GM23338 (cell line): ENCODE data around the gene RNF157. TPM values are rescaled to one million over a fixed set of nuclear protein-coding genes. Genes with fewer than 3 reads are reported as not detected.
"Not testable (repeated sequence)": the region's sequence is repeated elsewhere in the genome, so short reads cannot be mapped to it uniquely, and the experiment has no call there.

Experiments used
- ATAC-seq: fragments of 200-7000 bp; cut with Tn5 transposase; 3 replicates; pipeline ENCODE4 v1.9.1; 2020
- DNase-seq: peaks from one replicate; pipeline ENCODE4 v3.0.0-alpha.2; 2015; ENCODE audit warnings: low spot score
- H2AFZ ChIP-seq: fragments of 200-600 bp; sonication (generic); 2 replicates; pipeline ENCODE4 v1.8.0; 2016; ENCODE audit warnings: antibody characterized with exemption, mild to moderate bottlenecking, moderate library complexity
- H3F3A ChIP-seq: fragments of 200-600 bp; sonication (generic); replicated peaks from 2 replicates; pipeline ENCODE4 v1.8.0; 2017; ENCODE audit warnings: antibody characterized with exemption, mixed run types, low read depth
- H3K27ac ChIP-seq: fragments of 200-600 bp; sonication (generic); 2 replicates; pipeline ENCODE4 v1.6.1; 2016; ENCODE audit warnings: low read depth
- H3K27me3 ChIP-seq: fragments of 200-600 bp; sonication (generic); 2 replicates; pipeline ENCODE4 v1.8.0; 2016; ENCODE audit warnings: mild to moderate bottlenecking, mixed run types, moderate library complexity; ENCODE audit not compliant: insufficient read depth
- H3K36me3 ChIP-seq: fragments of 200-600 bp; sonication (generic); 2 replicates; pipeline ENCODE4 v1.8.0; 2016; ENCODE audit warnings: mild to moderate bottlenecking; ENCODE audit not compliant: insufficient read depth
- H3K4me1 ChIP-seq: fragments of 200-600 bp; sonication (generic); 2 replicates; pipeline ENCODE4 v1.8.0; 2016; ENCODE audit warnings: mild to moderate bottlenecking, moderate library complexity; ENCODE audit not compliant: insufficient read depth
- H3K4me2 ChIP-seq: fragments of 200-600 bp; sonication (generic); 2 replicates; pipeline ENCODE4 v1.7.1; 2017; ENCODE audit warnings: mixed run types
- H3K4me3 ChIP-seq: fragments of 200-600 bp; sonication (generic); 2 replicates; pipeline ENCODE4 v1.6.1; 2016; ENCODE audit warnings: mixed run types
- H3K79me2 ChIP-seq: fragments of 200-600 bp; sonication (generic); replicated peaks from 2 replicates; pipeline ENCODE4 v1.8.0; 2017; ENCODE audit warnings: mild to moderate bottlenecking; ENCODE audit not compliant: insufficient read depth
- H3K9me2 ChIP-seq: fragments of 200-600 bp; sonication (generic); 2 replicates; pipeline ENCODE4 v1.8.0; 2017; ENCODE audit not compliant: insufficient read depth
- H4K20me1 ChIP-seq: fragments of 200-600 bp; sonication (generic); replicated peaks from 2 replicates; pipeline ENCODE4 v1.8.0; 2017; ENCODE audit warnings: mild to moderate bottlenecking; ENCODE audit not compliant: insufficient read depth
- H3K27ac Mint-ChIP-seq: 2 replicates; pipeline ENCODE4 v1.8.0; 2020; ENCODE audit warnings: inconsistent platforms, mild to moderate bottlenecking, moderate library complexity, mixed read lengths
- H3K27me3 Mint-ChIP-seq: 3 replicates; pipeline ENCODE4 v1.8.0; 2022; ENCODE audit warnings: low read depth, mild to moderate bottlenecking, moderate library complexity, mixed read lengths, inconsistent platforms; ENCODE audit not compliant: insufficient read depth, poor library complexity
- H3K36me3 Mint-ChIP-seq: 3 replicates; pipeline ENCODE4 v1.8.0; 2021; ENCODE audit warnings: low read depth, mild to moderate bottlenecking, inconsistent platforms, moderate library complexity, mixed read lengths
- H3K4me1 Mint-ChIP-seq: 3 replicates; pipeline ENCODE4 v1.8.0; 2020; ENCODE audit warnings: mild to moderate bottlenecking, inconsistent platforms, mixed read lengths
- H3K4me3 Mint-ChIP-seq: 3 replicates; pipeline ENCODE4 v1.8.0; 2021; ENCODE audit warnings: moderate library complexity, mild to moderate bottlenecking, inconsistent platforms, mixed read lengths
- H3K9me3 Mint-ChIP-seq: 3 replicates; pipeline ENCODE4 v1.8.0; 2020; ENCODE audit warnings: moderate library complexity, mild to moderate bottlenecking, inconsistent platforms, mixed read lengths
- EZH2 ChIP-seq: fragments of 200-600 bp; sonication (generic); IDR thresholded peaks from one replicate; pipeline ENCODE4 v1.8.0; 2017; ENCODE audit warnings: antibody characterized with exemption, mild to moderate bottlenecking, low read depth; ENCODE audit not compliant: unreplicated experiment
- JUNB ChIP-seq: IDR thresholded peaks from one replicate; pipeline ENCODE4 v1.6.1; 2016; ENCODE audit warnings: antibody characterized with exemption; ENCODE audit not compliant: unreplicated experiment
- POLR2AphosphoS5 ChIP-seq: IDR thresholded peaks from 2 replicates; pipeline ENCODE4 v1.6.1; 2016; ENCODE audit warnings: antibody characterized with exemption, low read depth
- REST ChIP-seq: IDR thresholded peaks from one replicate; pipeline ENCODE4 v1.6.1; 2018; ENCODE audit warnings: antibody characterized with exemption; ENCODE audit not compliant: unreplicated experiment
- STAT1 ChIP-seq: IDR thresholded peaks from one replicate; pipeline ENCODE4 v1.6.1; 2016; ENCODE audit warnings: antibody characterized with exemption; ENCODE audit not compliant: unreplicated experiment
- ZNF114 ChIP-seq: fragments of 250-450 bp; sonication (Bioruptor Pico); IDR thresholded peaks from 2 replicates; pipeline ENCODE4 v1.5.0; 2020; ENCODE audit warnings: mild to moderate bottlenecking, moderate library complexity
- ZNF462 ChIP-seq: fragments of 250-450 bp; sonication (Bioruptor Pico); IDR thresholded peaks from 2 replicates; pipeline ENCODE4 v1.5.0; 2020; ENCODE audit warnings: mild to moderate bottlenecking, moderate library complexity
- polyA plus RNA-seq: library from polyadenylated mRNA; unstranded; fragments of >200 nt; fragmentation: Nextera tagmentation; extraction: Ambion mirVana; gene quantifications from 2 replicates; pipeline ENCODE4 v1.2.1, GENCODE V29; 2016
- total RNA-seq: library from RNA; depleted of rRNA; stranded (reverse); fragments of >200 nt; shearing (Covaris generic); gene quantifications from 2 replicates; pipeline ENCODE4 v1.2.3, GENCODE V29; 2014
- TF ChIP-seq, protein P1 (sequence below): IDR thresholded peaks from 2 replicates; pipeline ENCODE4 v1.6.1; 2016; ENCODE audit warnings: antibody characterized with exemption

RNF157 gene
- total and polyA plus RNA-seq, 2 experiments from 2014 or later = 7.8 to 11.7 TPM

DNA sequence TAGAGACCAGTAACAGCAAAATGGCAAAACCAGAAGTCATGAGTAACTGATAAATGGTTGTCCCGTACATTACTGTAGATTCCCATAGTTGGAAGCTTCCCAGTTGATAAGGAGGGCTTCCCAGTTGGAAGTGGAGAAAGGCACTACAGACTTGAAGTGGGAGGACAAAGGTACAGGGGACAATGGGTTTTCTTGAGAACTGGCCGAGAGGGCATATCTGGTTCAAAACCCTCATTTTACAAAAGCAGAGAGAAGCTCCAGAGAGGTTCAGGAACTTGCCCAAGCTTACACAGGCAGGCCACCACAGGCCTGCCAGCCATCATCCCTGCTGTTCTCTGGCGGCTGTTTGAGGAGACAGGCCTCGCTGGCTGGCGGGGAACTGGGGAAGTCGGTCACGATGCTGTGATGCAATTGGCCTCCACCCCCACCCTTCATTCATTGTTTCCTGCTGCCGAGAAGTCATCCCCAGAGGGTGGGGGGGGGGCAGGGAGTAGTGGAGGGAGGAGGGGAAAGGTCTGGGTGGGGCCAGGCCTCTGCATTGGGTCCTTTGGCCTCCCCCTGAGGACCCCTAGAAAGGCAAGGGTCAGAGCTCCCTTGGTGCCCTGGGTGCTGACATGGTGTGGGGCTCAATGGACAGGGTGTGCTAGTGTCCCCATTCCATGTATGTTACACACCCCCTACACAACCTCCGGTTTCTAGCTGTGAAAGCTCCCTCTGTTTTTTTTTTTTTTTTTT lies 27.9 kb upstream of the RNF157 start:
- DNase-seq (peak; percentile 56), ATAC-seq (peak; percentile 0; the same call in 2 of the 3 replicates)
- Mint-ChIP-seq H3K9me3 (no peaks in the 10 kb centered on the region), H3K4me3 (peak overlapping the region; percentile 50), H3K27me3 (peaks cover 20% of the 10 kb centered on the region), H3K27ac (peak overlapping the region; percentile 94), H3K36me3 (peaks cover 11% of the 10 kb centered on the region; the same call in 2 of the 3 replicates), H3K4me1 (peaks cover 53% of the 10 kb centered on the region)
- Histone ChIP-seq H3K79me2 (peaks cover 21% of the 10 kb centered on the region), H3K4me3 (0 out of 2 replicates have a peak overlapping the region, but pooled peaks have one; percentile 28), H3K36me3 (no peaks in the 10 kb centered on the region), H3K9me2 (no peaks in the 10 kb centered on the region), H3K27me3 (no peaks in the 10 kb centered on the region), H3K4me1 (peaks cover 32% of the 10 kb centered on the region), H3K27ac (peak overlapping the region; percentile 76), H3F3A (peaks cover 3% of the 10 kb centered on the region; the same call in 1 of the 2 replicates), H3K4me2 (peak overlapping the region; percentile 55; the same call in 1 of the 2 replicates), H4K20me1 (no peaks in the 10 kb centered on the region), H2AFZ (no peak overlapping the region)
- TF ChIP-seq ZNF114 (CRISPR knock-in tag) (no peak), ZNF462 (CRISPR knock-in tag) (no peak), REST (no peak), JUNB (no peak), POLR2AphosphoS5 (no peak), EZH2 (no peak), STAT1 (no peak)
- TF ChIP-seq, protein P1, sequence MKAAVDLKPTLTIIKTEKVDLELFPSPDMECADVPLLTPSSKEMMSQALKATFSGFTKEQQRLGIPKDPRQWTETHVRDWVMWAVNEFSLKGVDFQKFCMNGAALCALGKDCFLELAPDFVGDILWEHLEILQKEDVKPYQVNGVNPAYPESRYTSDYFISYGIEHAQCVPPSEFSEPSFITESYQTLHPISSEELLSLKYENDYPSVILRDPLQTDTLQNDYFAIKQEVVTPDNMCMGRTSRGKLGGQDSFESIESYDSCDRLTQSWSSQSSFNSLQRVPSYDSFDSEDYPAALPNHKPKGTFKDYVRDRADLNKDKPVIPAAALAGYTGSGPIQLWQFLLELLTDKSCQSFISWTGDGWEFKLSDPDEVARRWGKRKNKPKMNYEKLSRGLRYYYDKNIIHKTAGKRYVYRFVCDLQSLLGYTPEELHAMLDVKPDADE = no peak

DNA sequence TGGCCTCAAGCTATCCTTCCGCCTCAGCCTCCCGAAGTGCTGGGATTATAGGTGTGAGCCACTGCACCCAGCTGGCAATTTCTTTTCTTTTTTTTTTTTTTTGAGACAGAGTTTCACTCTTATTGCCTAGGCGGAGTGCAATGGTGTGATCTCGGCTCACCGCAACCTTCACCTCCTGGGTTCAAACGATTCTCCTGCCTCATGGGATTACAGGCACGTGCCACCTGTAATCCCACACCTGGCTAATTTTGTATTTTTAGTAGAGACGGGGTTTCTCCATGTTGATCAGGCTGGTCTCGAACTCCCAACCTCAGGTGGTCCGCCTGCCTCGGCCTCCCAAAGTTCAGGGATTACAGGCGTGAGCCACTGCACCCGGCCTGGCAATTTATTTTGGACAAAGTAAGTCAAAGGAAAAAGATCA lies 27.3 kb upstream of the RNF157 start:
- not testable (repeated sequence) for H3K27me3 ChIP-seq, H3F3A ChIP-seq, H4K20me1 ChIP-seq, ATAC-seq, H3K9me3 Mint-ChIP-seq, DNase-seq, H3K36me3 ChIP-seq, H3K9me2 ChIP-seq, H2AFZ ChIP-seq
- Mint-ChIP-seq H3K27me3 (peaks cover 15% of the 10 kb centered on the region), H3K4me3 (peak overlapping the region; percentile 50), H3K36me3 (peaks cover 11% of the 10 kb centered on the region; the same call in 2 of the 3 replicates), H3K4me1 (peaks cover 54% of the 10 kb centered on the region), H3K27ac (peak overlapping the region; percentile 94)
- peaks cover 21% of the 10 kb centered on the region for H3K79me2 ChIP-seq
- peaks cover 32% of the 10 kb centered on the region for H3K4me1 ChIP-seq
- H3K4me3 ChIP-seq = 0 out of 2 replicates have a peak overlapping the region, but pooled peaks have one; percentile 28
- H3K27ac ChIP-seq = peak overlapping the region; percentile 76
- peak overlapping the region; percentile 55; the same call in 1 of the 2 replicates for H3K4me2 ChIP-seq
